Stomach (tissue), 4 donors: Measurements from ENCODE around the gene ALG9.

Experiments
- CTCF ChIP-seq, 7 experiments: fragments of 450-650 bp in 4 of 7; fragments of 200-600 bp in 3 of 7; sonication (generic) in 3 of 7; IDR thresholded peaks; one replicate each; pipeline ENCODE4 v1.5.1; 2016 to 2019; ENCODE audit warnings: antibody characterized with exemption in 7 of 7, control low read depth in 2 of 7, mild to moderate bottlenecking in 1 of 7
- POLR2A ChIP-seq, 4 donors: fragments of 450-650 bp; IDR thresholded peaks; one replicate each; pipeline ENCODE4 v1.6.1; 2016; ENCODE audit warnings: antibody characterized with exemption in 4 of 4, control low read depth in 2 of 4, mild to moderate bottlenecking in 1 of 4, moderate library complexity in 1 of 4
- POLR2AphosphoS5 ChIP-seq, 3 donors: sonication (generic); formaldehyde crosslinking; IDR thresholded peaks; one replicate each; pipeline ENCODE4 v1.6.1; 2016; ENCODE audit warnings: antibody characterized with exemption in 3 of 3

- TF ChIP-seq CTCF (IDR thresholded peaks at IDR 0.05) (no peak), POLR2A (IDR thresholded peaks at IDR 0.05) (no peak), POLR2AphosphoS5 (IDR thresholded peaks at IDR 0.05) (no peak)
Measured at GRCh38 chr11:111788051-111788450, 83.3 kb downstream of the ALG9 start.
